H1 (cell line): ENCODE results near the gene FAM83C. TPM values are rescaled to one million over a fixed set of nuclear protein-coding genes. Genes with fewer than 3 reads are reported as not detected.

Source experiments
- CHD2 ChIP-seq: IDR thresholded peaks from 2 replicates; pipeline ENCODE4 v1.6.1; 2012; ENCODE audit warnings: low read length, improper control_type of control experiment
- EGR1 ChIP-seq: IDR thresholded peaks from 2 replicates; pipeline ENCODE4 v1.6.1; 2011; ENCODE audit warnings: low read depth, low read length, borderline replicate concordance
- RBBP5 ChIP-seq: IDR thresholded peaks from 2 replicates; pipeline ENCODE4 v1.7.1; 2012; ENCODE audit warnings: low read depth, mild to moderate bottlenecking, inconsistent platforms, low read length, moderate library complexity, borderline replicate concordance
- SAP30 ChIP-seq: fragments of 300-600 bp; sonication (generic); IDR thresholded peaks from 2 replicates; pipeline ENCODE4 v1.7.1; 2012; ENCODE audit warnings: low read length, moderate library complexity, mild to moderate bottlenecking, inconsistent platforms; ENCODE audit not compliant: insufficient read depth, insufficient replicate concordance
- SIX5 ChIP-seq: IDR thresholded peaks from 2 replicates; pipeline ENCODE4 v1.6.1; 2011; ENCODE audit warnings: mild to moderate bottlenecking, low read depth, low read length
- polyA plus RNA-seq, 7 experiments: library from polyadenylated mRNA; depleted of rRNA in 3 of 7; stranded (reverse) in 5 of 7; unstranded in 2 of 7; fragments of >200 nt in 5 of 7; fragments of 200-250 nt in 2 of 7; gene quantifications; 1 replicate in 5 of 7; 2 replicates in 1 of 7; 4 replicates in 1 of 7; pipeline versions ENCODE4 v1.2.1 to v1.2.3, GENCODE V29; 2011 to 2013; ENCODE audit warnings: missing spikeins in 2 of 7, mixed read lengths in 2 of 7
- total RNA-seq: library from RNA; stranded (reverse); fragmentation: NEBNext Ultra II Directional; extraction: Animal tissue kit (Norgen Biotek cat#: 25700); gene quantifications from 2 replicates; pipeline ENCODE4 v1.2.1, GENCODE V29; 2021
- TF ChIP-seq, protein P1 (sequence below): IDR thresholded peaks from 2 replicates; pipeline ENCODE4 v1.6.1; 2011; ENCODE audit warnings: low read depth, mild to moderate bottlenecking, low read length; ENCODE audit not compliant: insufficient read depth

The FAM83C gene
- total and polyA plus RNA-seq, 2 of the 8 experiments (the other 6 are each of a cell fraction or from before 2014, with no cell fraction given) = not detected

GRCh38 chr20:35311822-35312221 is 19.6 kb upstream of the FAM83C start (continued):
- TF ChIP-seq CHD2 (no peak), SIX5 (no peak), SAP30 (no peak), EGR1 (no peak), RBBP5 (no peak)
- TF ChIP-seq, protein P1, sequence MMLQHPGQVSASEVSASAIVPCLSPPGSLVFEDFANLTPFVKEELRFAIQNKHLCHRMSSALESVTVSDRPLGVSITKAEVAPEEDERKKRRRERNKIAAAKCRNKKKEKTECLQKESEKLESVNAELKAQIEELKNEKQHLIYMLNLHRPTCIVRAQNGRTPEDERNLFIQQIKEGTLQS = no peak
